GM18867 (cell line): ENCODE data around the gene ATP6V0B.

Experiments
- ATAC-seq: cut with Tn5 transposase; IDR thresholded peaks from one replicate; pipeline ENCODE4 v1.9.1; 2021; ENCODE audit warnings: mild to moderate bottlenecking, moderate library complexity; ENCODE audit not compliant: unreplicated experiment

Gene ATP6V0B

GRCh38 chr1:43968348-43968948 is 6.3 kb upstream of the ATP6V0B start:
- no peak for ATAC-seq

DNA sequence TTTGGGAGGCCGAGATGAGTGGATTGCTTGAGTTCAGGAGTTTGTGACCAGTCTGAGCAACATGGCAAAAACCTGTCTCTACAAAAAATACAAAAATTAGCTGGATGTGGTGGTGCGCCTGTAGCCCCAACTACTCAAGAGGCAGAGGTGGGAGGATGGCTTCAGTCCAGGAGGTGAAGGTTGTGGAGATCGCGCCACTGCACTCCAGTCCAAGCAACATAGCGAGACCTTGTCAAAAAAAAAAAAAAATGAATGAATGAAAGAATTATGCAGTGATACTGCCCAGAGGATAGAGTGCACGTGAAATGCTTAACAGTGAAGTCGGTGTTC is 5.4 kb upstream of the ATP6V0B start:
- ATAC-seq, result peak; percentile 3

DNA sequence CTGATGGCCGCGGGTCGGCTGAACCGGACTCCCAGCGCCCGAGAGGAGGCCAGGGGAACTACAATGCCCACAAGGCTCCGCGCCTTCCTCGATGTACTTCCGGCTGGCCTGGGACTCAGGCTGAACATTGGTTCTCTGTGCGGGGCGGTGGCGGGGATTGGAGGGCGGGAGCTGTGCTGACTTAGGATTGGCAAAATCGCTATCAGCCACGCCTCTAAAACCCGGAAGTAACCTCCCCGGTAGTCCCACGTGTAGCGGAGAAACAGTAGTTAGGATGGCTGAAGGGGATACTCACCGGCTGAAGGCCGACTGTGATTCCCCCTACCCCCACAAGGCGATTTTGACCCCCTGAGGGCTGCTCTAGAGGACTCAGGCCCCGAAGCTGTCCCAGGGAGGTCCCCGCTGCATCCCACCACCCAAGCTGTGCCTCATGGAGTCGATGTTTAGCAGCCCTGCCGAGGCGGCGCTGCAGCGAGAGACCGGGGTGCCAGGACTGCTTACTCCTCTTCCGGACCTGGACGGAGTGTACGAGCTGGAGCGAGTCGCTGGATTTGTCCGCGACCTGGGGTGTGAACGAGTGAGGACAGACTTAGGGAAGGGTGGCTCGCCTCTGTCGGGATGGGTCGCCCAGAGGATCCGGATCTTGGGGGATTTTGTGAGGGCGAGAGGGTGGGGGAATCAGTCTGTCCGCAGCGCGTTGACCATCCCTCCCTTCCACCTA is 4.9 kb upstream of the ATP6V0B start, which contains the start of gene DPH2:
Gene DPH2, plus strand, starts transcription at position 265 of the 721 bp plus-strand sequence. Its CDS starts 166 bp downstream, at position 431.
- peak; percentile 77 for ATAC-seq

DNA sequence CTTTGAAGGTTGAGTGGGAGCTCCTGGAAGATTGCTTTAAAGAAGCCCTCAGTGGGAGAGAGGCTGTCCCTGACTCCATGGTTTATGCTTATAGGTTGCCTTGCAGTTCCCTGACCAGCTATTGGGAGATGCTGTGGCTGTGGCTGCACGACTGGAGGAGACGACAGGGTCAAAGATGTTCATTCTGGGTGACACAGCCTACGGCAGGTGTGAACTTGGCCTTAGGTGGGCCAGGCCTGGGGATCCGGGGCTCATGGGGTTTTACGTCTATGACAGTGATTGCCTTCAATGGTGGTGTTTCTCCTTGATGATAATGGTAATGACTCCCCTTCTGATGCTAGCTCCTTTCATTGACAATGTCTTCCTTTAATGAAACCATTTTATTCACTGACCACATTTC is 4.3 kb upstream of the ATP6V0B start:
- no peak for ATAC-seq

- no peak for ATAC-seq
Observed at GRCh38 chr1:43970911-43971310, 3.8 kb upstream of the ATP6V0B start.

- no peak for ATAC-seq
Observed at GRCh38 chr1:43971336-43971980, 3.3 kb upstream of the ATP6V0B start.

- no peak for ATAC-seq
Observed at GRCh38 chr1:43973981-43974442, 748 bp upstream of the ATP6V0B start.

DNA sequence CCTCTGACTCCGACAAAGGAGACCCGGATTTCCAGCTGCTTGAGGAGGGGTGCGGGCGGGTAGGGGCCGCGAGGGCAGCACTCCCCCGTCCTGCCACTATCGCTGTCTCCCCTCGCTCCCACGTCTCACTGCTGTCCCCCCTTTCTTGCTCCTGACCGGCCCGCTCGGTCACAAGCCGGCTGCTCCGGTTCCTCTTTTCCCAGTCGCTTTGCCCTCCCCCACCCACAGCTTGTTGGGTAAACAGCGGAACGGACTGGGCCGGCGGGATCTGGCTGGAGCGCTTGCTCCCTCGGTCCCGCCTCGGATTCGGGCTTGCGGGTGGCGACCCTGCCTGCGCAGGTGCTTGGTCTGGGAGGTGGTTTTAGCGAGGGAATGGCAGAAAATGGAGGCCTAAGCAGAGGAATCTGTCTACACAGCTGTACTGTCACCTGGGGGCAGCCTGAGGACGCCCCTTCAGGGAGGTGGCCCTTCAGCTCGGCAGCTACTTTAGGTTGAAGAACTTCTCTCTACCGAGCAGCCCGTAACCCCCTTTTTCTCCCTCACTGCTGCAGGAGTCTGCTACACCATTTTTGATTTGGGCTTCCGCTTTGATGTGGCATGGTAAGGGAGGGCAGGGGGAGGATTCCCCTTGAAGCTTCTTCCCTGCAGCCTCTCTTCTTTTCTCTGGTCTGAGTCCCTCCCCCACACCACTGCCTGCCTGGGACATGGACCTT is 645 bp downstream of the ATP6V0B start:
- ATAC-seq, result peak; percentile 4

GRCh38 chr1:43976045-43976444 is 1.3 kb downstream of the ATP6V0B start:
- ATAC-seq, result no peak

GRCh38 chr1:43976890-43977289 is 2.1 kb downstream of the ATP6V0B start:
- ATAC-seq, result no peak

DNA sequence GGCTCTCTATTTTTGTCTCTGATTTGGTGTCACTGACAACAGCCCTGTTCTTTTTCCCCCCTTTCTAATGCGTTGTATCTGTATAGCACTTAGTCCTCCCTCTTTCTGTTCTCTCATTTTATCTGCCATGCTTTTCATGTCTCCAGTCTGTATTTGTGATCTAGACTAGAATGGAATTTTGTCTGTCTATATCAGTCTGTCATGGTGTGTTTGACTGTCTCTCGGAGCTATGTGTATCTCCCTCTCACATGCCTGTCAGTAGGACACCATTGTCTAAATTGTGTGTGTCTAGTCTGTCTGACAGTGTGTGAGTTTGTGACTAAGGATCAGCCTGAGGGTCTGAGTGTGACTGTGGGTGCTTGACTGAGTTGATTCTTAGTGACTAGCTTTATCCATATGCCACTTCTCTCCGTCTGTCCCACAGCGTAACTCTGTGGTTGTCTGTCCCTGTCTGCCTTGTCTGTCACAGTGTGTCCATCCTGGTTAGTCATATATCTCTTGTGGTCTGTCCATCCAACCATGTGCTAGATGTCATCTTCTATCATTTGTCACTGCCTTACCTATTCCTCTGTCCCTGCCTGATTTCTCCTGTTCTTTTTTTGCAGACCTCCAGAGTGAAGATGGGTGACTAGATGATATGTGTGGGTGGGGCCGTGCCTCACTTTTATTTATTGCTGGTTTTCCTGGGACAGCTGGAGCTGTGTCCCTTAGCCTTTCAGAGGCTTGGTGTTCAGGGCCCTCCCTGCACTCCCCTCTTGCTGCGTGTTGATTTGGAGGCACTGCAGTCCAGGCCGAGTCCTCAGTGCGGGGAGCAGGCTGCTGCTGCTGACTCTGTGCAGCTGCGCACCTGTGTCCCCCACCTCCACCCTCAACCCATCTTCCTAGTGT is 2.9 kb downstream of the ATP6V0B start:
- ATAC-seq, result no peak

DNA sequence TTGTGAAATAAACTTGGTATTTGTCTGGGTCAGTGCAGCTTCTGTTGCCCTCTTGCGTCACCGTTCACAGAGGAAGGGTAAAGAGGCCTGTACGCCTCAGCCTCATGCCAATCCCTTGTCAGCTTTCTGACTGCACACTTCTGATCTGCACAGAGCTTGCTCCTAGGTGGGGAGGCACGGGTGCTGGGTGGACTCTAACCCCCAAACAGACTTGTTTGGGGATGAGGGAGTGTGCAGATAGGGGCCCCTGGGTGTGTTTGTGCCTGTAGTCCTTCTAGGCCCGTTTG is 3.4 kb downstream of the ATP6V0B start:
- no peak for ATAC-seq

- no peak for ATAC-seq
Observed at GRCh38 chr1:43978551-43979260, 3.9 kb downstream of the ATP6V0B start, which contains the start of gene B4GALT2. B4GALT2 (plus strand) TSS chr1:43979210; CDS start chr1:43981161, 1,951 bp downstream.

DNA sequence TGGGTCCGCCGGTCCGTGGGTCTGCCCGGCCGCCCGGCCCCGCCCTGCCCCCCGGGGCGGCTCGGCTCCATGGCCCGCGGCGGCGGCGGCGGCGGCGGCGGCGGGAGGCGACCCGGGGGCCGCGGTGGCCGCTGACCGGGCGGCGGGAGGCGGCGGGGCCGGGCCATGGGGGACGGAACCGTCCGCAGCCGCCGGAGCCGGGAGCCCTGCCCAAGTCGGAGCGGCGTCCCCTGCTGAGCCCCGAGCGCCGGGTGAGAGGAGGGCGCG is 4.4 kb downstream of the ATP6V0B start:
- no peak for ATAC-seq

DNA sequence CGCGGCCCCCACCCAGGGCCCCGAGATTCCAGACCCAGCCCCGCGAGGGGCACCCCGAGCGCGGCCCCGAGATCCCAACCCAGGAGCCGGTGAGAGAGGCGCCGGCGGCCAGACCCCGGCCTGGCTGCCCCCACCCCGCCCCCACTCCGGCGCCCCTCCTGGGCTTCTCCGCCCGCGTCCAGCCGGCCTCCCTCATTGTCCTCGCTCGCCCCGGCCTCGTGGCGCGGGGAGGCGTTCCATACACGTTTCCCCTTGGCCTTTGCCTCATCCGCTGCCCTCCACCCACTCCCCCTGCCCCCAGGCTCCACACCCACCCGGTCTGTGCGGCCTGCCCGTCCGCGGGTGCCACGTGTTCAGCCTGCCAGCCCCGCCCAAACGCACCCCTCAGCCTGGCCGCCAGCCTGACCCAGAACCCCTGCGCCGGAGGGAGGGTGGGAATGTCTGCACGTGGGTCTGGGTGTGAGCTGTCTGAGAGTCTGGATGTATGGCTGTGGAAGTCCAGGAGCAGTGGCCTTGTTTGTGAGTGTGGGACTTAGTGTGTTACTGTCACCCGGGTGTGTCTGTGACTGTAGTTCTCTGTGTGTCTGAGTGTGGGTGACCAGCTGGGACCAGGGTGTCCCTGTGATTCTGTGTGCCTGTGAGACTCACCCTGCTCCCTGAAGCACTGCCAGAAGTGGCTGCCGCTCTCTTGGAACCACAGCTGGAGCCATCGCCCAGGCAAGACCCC is 4.9 kb downstream of the ATP6V0B start:
- ATAC-seq, result no peak

GRCh38 chr1:43980255-43981134 is 5.7 kb downstream of the ATP6V0B start:
- no peak for ATAC-seq

DNA sequence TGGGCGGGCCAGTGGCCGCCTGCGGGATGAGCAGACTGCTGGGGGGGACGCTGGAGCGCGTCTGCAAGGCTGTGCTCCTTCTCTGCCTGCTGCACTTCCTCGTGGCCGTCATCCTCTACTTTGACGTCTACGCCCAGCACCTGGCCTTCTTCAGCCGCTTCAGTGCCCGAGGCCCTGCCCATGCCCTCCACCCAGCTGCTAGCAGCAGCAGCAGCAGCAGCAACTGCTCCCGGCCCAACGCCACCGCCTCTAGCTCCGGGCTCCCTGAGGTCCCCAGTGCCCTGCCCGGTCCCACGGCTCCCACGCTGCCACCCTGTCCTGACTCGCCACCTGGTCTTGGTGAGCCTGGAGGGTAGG is 6.4 kb downstream of the ATP6V0B start:
- no peak for ATAC-seq

DNA sequence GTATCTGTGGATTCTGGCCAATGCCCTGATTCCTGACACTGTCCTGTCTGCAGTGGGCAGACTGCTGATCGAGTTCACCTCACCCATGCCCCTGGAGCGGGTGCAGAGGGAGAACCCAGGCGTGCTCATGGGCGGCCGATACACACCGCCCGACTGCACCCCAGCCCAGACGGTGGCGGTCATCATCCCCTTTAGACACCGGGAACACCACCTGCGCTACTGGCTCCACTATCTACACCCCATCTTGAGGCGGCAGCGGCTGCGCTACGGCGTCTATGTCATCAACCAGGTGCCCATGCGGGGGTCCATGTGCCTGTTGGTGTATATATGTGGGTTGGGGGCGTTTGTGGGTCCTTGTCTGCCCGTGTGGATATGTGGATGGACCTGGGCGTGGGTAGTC is 6.9 kb downstream of the ATP6V0B start:
- no peak for ATAC-seq

- ATAC-seq, result no peak
Observed at GRCh38 chr1:43982241-43982640, 7.5 kb downstream of the ATP6V0B start.
